K562 (cell line): ENCODE data around the gene GPHA2. TPM values are rescaled to one million over a fixed set of nuclear protein-coding genes. Genes with fewer than 3 reads are reported as not detected.

ENCODE experiments used
- ATAC-seq: fragments of 200-7000 bp; cut with Tn5 transposase; 3 replicates; pipeline ENCODE4 v1.9.1; 2020; ENCODE audit warnings: moderate library complexity
- BruUV-seq: library from RNA; stranded (reverse); fragments of 400-500 nt; replicated peaks from 2 replicates; lab custom pipeline; 2021; lab: Mats Ljungman, UMichigan
- CTCF ChIA-PET: fragments of 300-600 bp; formaldehyde crosslinking; extraction: SDS; loops from one replicate; lab custom pipeline; 2021; ENCODE audit warnings: low intra/inter-chr PET ratio; lab: Yijun Ruan, JAX
- POLR2A ChIA-PET: fragments of 300-600, 350-650 bp; sonication (Branson Sonifier 250); formaldehyde crosslinking; extraction: SDS; loops from one replicate; lab custom pipeline; 2021; ENCODE audit warnings: antibody characterized with exemption, inconsistent platforms; lab: Yijun Ruan, JAX
- DNase-seq, 4 experiments: peaks; one replicate each; pipeline versions ENCODE4 v3.0.0 to v3.0.0-alpha.2; 2011 to 2018; ENCODE audit warnings: low spot score in 3 of 4, mixed read lengths in 3 of 4; ENCODE audit errors: extremely low read depth in 1 of 4
- FAIRE-seq: peaks from 2 replicates; lab custom pipeline; 2011; peaks lifted over from hg19 to GRCh38; lab: Jason Lieb, UNC
- H2AFZ ChIP-seq: 2 replicates; pipeline ENCODE4 v1.6.0; 2011; ENCODE audit warnings: low read depth, low read length, control low read depth, inconsistent platforms
- H3K27ac ChIP-seq: fragments of 200-600 bp; 3 replicates; pipeline ENCODE4 v1.8.0; 2011; ENCODE audit warnings: low read depth, mild to moderate bottlenecking, control low read depth, inconsistent platforms, low read length, moderate library complexity, mixed read lengths; ENCODE audit errors: extremely low read depth
- H3K27me3 ChIP-seq, 2 experiments: fragments of 300-600 bp in 1 of 2; 2 replicates in 1 of 2; 3 replicates in 1 of 2; pipeline versions ENCODE4 v1.6.0 to v1.8.0; 2011; ENCODE audit warnings: inconsistent platforms in 2 of 2, low read length in 2 of 2, mild to moderate bottlenecking in 1 of 2, mixed read lengths in 1 of 2, moderate library complexity in 1 of 2; ENCODE audit not compliant: control insufficient read depth in 2 of 2, insufficient read depth in 2 of 2
- H3K36me3 ChIP-seq: fragments of 300-600 bp; 3 replicates; pipeline ENCODE4 v1.8.0; 2011; ENCODE audit warnings: mild to moderate bottlenecking, low read length, inconsistent platforms; ENCODE audit not compliant: control insufficient read depth, insufficient read depth
- H3K4me1 ChIP-seq, 2 experiments: fragments of 200-600 bp in 1 of 2; replicated peaks in 1 of 2; 2 replicates in 1 of 2; 3 replicates in 1 of 2; pipeline versions ENCODE4 v1.5.1 to v1.8.0; 2011; ENCODE audit warnings: inconsistent platforms in 2 of 2, low read length in 2 of 2, mild to moderate bottlenecking in 1 of 2, mixed read lengths in 1 of 2, moderate library complexity in 1 of 2; ENCODE audit not compliant: control insufficient read depth in 2 of 2, insufficient read depth in 2 of 2
- H3K4me2 ChIP-seq: 2 replicates; pipeline ENCODE4 v1.6.1; 2011; ENCODE audit warnings: low read length, control low read depth, inconsistent platforms, mixed read lengths; ENCODE audit not compliant: insufficient read depth
- H3K4me3 ChIP-seq: fragments of 200-600 bp; sonication (generic), shearing (Covaris generic); 2 replicates; pipeline ENCODE4 v1.5.1; 2016; ENCODE audit warnings: control low read depth, inconsistent platforms
- H3K79me2 ChIP-seq: fragments of 200-600 bp; 3 replicates; pipeline ENCODE4 v1.8.0; 2011; ENCODE audit warnings: low read length, inconsistent platforms; ENCODE audit not compliant: control insufficient read depth, insufficient read depth
- H3K9ac ChIP-seq, 2 experiments: 2 replicates each; pipeline versions ENCODE4 v1.6.0 to v1.6.1; 2011; ENCODE audit warnings: low read depth in 2 of 2, low read length in 2 of 2, control low read depth in 1 of 2, inconsistent platforms in 1 of 2, mild to moderate bottlenecking in 1 of 2, mixed read lengths in 1 of 2; ENCODE audit not compliant: insufficient read depth in 1 of 2
- H3K9me1 ChIP-seq: one replicate; pipeline ENCODE4 v1.6.0; 2011; ENCODE audit warnings: inconsistent platforms, mild to moderate bottlenecking, low read length, moderate library complexity; ENCODE audit not compliant: control insufficient read depth, insufficient read depth
- H3K9me3 ChIP-seq: replicated peaks from 2 replicates; pipeline ENCODE4 v1.5.1; 2011; ENCODE audit warnings: low read depth, low read length, inconsistent platforms; ENCODE audit not compliant: control insufficient read depth, insufficient read depth
- H4K20me1 ChIP-seq: replicated peaks from 2 replicates; pipeline ENCODE4 v1.6.1; 2011; ENCODE audit warnings: low read length, inconsistent platforms, mixed read lengths; ENCODE audit not compliant: control insufficient read depth, insufficient read depth
- FOXP1 ChIP-seq: sonication (generic); formaldehyde crosslinking; IDR thresholded peaks from 2 replicates; pipeline ENCODE4 v1.8.0; 2022; ENCODE audit warnings: mild to moderate bottlenecking, missing genetic modification reagents
- GABPA ChIP-seq: fragments of 200-800 bp; sonication (Bioruptor generic); conservative IDR thresholded peaks from 2 replicates; pipeline ENCODE4 v1.6.1; 2016; ENCODE audit warnings: low read depth, missing genetic modification characterization, missing compliant biosample characterization
- KLF16 ChIP-seq: IDR thresholded peaks from 2 replicates; pipeline ENCODE4 v1.6.1; 2016; ENCODE audit warnings: antibody characterized with exemption
- MBD2 ChIP-seq: sonication (generic); IDR thresholded peaks from 2 replicates; pipeline ENCODE4 v1.6.1; 2016; ENCODE audit warnings: low read depth, borderline replicate concordance
- NEUROD1 ChIP-seq: fragments of 150-350 bp; IDR thresholded peaks from 2 replicates; pipeline ENCODE4 v1.6.1; 2014; ENCODE audit warnings: borderline replicate concordance, low read length, low read depth; ENCODE audit not compliant: partially characterized antibody
- PATZ1 ChIP-seq: fragments of 250-450 bp; sonication (Bioruptor Pico); IDR thresholded peaks from 2 replicates; pipeline ENCODE4 v1.5.0; 2020; ENCODE audit warnings: mild to moderate bottlenecking, borderline replicate concordance
- POLR2A ChIP-seq: fragments of 450-650 bp; conservative IDR thresholded peaks from 2 replicates; pipeline ENCODE4 v1.6.1; 2016
- RNF2 ChIP-seq: sonication (generic); IDR thresholded peaks from 2 replicates; pipeline ENCODE4 v1.6.1; 2016
- ZEB2 ChIP-seq: fragments of 450-650 bp; IDR thresholded peaks from 2 replicates; pipeline ENCODE4 v1.6.1; 2016
- ZNF316 ChIP-seq: fragments of 450-650 bp; IDR thresholded peaks from 2 replicates; pipeline ENCODE4 v1.6.1; 2016
- ZNF592 ChIP-seq: fragments of 450-650 bp; IDR thresholded peaks from 2 replicates; pipeline ENCODE4 v1.6.1; 2017; ENCODE audit warnings: antibody characterized with exemption, mild to moderate bottlenecking
- ZNF830 ChIP-seq: fragments of 250-450 bp; sonication (Bioruptor Pico); IDR thresholded peaks from 2 replicates; pipeline ENCODE4 v1.5.0; 2021; ENCODE audit warnings: mild to moderate bottlenecking
- WGBS: fragments of 100-300 bp; shearing (Covaris generic); methylation state at CpG from one replicate; pipeline ENCODE4 v1.1.6; 2016; ENCODE audit warnings: low coverage, mixed read lengths; ENCODE audit not compliant: insufficient coverage; ENCODE audit errors: missing lambda C conversion rate; 5-methylcytosine and 5-hydroxymethylcytosine counted together
- in situ Hi-C: fragments of 300-500 bp; cut with MboI; formaldehyde crosslinking; loops from 4 replicates; pipeline ENCODE4 v1.15.0; 2018; ENCODE audit warnings: inconsistent platforms, mixed read lengths
- intact Hi-C: fragments of 100-400 bp; cut with micrococcal nuclease; formaldehyde crosslinking; loops from 2 replicates; pipeline ENCODE4 v1.14.2; 2022
- polyA plus RNA-seq, 8 experiments: library from polyadenylated mRNA; depleted of rRNA in 4 of 8; stranded (reverse) in 5 of 8; unstranded in 3 of 8; fragments of >200 nt; fragmentation: Nextera tagmentation in 2 of 8; fragmentation: Illumina TruSeq in 1 of 8; extraction: Ambion mirVana in 2 of 8; extraction: Trizol in 1 of 8; gene quantifications; 2 replicates each; pipeline versions ENCODE4 v1.2.1 to v1.2.3, GENCODE V29; 2011 to 2014; ENCODE audit warnings: inconsistent platforms in 1 of 8, missing spikeins in 1 of 8
- total RNA-seq, 7 experiments: library from RNA; depleted of rRNA in 6 of 7; stranded (reverse); fragments of >200 nt in 6 of 7; fragmentation: Illumina TruSeq in 2 of 7; extraction: Trizol in 2 of 7; gene quantifications; 2 replicates each; pipeline versions ENCODE4 v1.2.1 to v1.2.3, GENCODE V29; 2011 to 2021; ENCODE audit warnings: low replicate concordance in 1 of 7
- TF ChIP-seq, protein P1 (sequence below): sonication (generic); formaldehyde crosslinking; IDR thresholded peaks from 2 replicates; pipeline ENCODE4 v1.8.1; 2022; ENCODE audit warnings: missing genetic modification reagents

Gene GPHA2
- total and polyA plus RNA-seq, 9 of the 15 experiments (the other 6 are each of a cell fraction or from before 2014, with no cell fraction given), result 0.17 to 0.22 TPM; not detected in 7

DNA sequence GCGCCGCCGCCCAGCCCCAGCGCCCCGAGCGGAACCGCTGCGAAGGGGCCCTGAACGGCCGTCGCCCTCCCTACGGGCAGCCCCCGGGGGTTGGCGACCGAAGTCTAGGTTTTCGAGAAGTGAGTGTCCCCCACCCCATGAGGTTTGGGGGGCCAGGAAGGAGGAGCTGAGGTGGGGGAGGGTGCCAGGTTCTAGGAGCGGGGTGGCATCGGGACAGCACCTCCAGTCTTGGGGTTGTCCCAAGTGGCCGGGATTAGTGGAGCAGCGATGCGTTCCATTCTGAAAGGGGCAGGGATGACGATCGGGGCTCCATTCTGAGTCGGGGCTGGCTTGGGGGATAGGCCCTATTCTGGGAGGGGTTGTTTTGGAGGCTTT lies 10.8 kb downstream of the GPHA2 start (continued):
- TF ChIP-seq ZNF592 (no peak), ZNF830 (CRISPR knock-in tag) (no peak)

GRCh38 chr11:64923944-64924909 lies 11.5 kb downstream of the GPHA2 start, which contains the start of gene PPP2R5B:
TSS of gene PPP2R5B (plus strand) at chr11:64924689. CDS start at chr11:64925735, 1,046 bp downstream.
- ATAC-seq, result peak; percentile 98
- ChIA-PET CTCF (interaction anchor here (0.7 to 1.0 kb wide), 2 partner anchors 58 to 131 kb away, joined by 4 read pairs; no protein-coding TSS in a partner anchor), POLR2A (interaction anchor here (0.7 to 2.6 kb wide), 8 partner anchors 8 to 575 kb away, joined by 3 to 14 read pairs (median 3); partner anchors contain the start of gene MALAT1)
- Histone ChIP-seq H3K9me3 (no peaks in the 10 kb centered on the region), H3K9me1 (no peaks in the 10 kb centered on the region), H3K9ac (peak within 1 kb of the TSS; percentile 87 to 96), H3K27ac (peak within 1 kb of the TSS; percentile 94), H3K4me3 (peak within 1 kb of the TSS; percentile 60), H3K4me2 (peak within 1 kb of the TSS; percentile 94), H3K79me2 (no peaks in the 10 kb centered on the region), H2AFZ (peak within 1 kb of the TSS; percentile 98), H3K4me1 (peaks cover 14 to 41% of the 10 kb centered on the region in 2 experiments; a peak in 4 of 5 replicates), H4K20me1 (no peaks in the 10 kb centered on the region), H3K27me3 (no peaks in the 10 kb centered on the region), H3K36me3 (no peaks in the 10 kb centered on the region)
- 4% methylated on average over 22 of the region's 47 CpGs for WGBS
- BruUV-seq, result no TSS peak
- DNase-seq, result peak; percentile 94 to 95 (median 95)
- peak; percentile 100 for FAIRE-seq
- in situ Hi-C loops, result no loop called here
- intact Hi-C loops, result loop anchor here (2.0 kb wide), 1 partner anchor 73 kb away; the partner anchor contains the start of gene BATF2
- peak; percentile 43; the same call in 1 of the 2 replicates for TF ChIP-seq ZNF316
- peak; percentile 86 for TF ChIP-seq RNF2
- 0 out of 2 replicates have a peak, but pooled peaks have one; percentile 14 for TF ChIP-seq ZEB2
- TF ChIP-seq NEUROD1, result peak; percentile 90
- TF ChIP-seq, protein P1, sequence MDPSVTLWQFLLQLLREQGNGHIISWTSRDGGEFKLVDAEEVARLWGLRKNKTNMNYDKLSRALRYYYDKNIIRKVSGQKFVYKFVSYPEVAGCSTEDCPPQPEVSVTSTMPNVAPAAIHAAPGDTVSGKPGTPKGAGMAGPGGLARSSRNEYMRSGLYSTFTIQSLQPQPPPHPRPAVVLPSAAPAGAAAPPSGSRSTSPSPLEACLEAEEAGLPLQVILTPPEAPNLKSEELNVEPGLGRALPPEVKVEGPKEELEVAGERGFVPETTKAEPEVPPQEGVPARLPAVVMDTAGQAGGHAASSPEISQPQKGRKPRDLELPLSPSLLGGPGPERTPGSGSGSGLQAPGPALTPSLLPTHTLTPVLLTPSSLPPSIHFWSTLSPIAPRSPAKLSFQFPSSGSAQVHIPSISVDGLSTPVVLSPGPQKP (CRISPR knock-in tag), result no peak
- TF ChIP-seq PATZ1 (CRISPR knock-in tag), result no peak
- 0 out of 2 replicates have a peak, but pooled peaks have one; percentile 12 for TF ChIP-seq KLF16
- TF ChIP-seq GABPA, result peak; percentile 84
- TF ChIP-seq FOXP1 (CRISPR knock-in tag), result peak; percentile 4; the same call in 1 of the 2 replicates
- peak; percentile 70 for TF ChIP-seq MBD2
- TF ChIP-seq POLR2A, result peak; percentile 53
